ENCODE data around the gene ATXN10. TPM values are rescaled to one million over a fixed set of nuclear protein-coding genes. Genes with fewer than 3 reads are reported as not detected.

ATXN10 gene
- total RNA-seq, 4 donors from 2014 or later: 110 to 145 (median 134) TPM

Small RNA genes within 50 kb of the gene (microRNA-seq; reads per million reads assigned to microRNA genes)
- gene MIR4762: not detected

Small RNA genes within 50 kb of the gene (small RNA-seq; reads per million reads assigned to genes)
- gene MIR4762 (not detected), gene RNU6-1161P (not detected)

Other genes with a start within 250 kb of the ATXN10 start
- gene FBLN1, start 169.0 kb upstream of the ATXN10 start, total RNA-seq: 100 to 1,000 TPM in 3 of 4 donors, 10 to 100 TPM in 1; 52.3 to 199 (median 163) TPM